Ovary (tissue), 9 donors: Measurements from ENCODE around the gene PPP2R5C. TPM values are rescaled to one million over a fixed set of nuclear protein-coding genes. Genes with fewer than 3 reads are reported as not detected.

Experiments used
- DNase-seq, 5 donors: peaks; one replicate each; pipeline ENCODE4 v3.0.0-alpha.2; 2019 to 2020
- H3K27ac ChIP-seq, 2 donors: fragments of 200-600 bp; one replicate each; pipeline versions ENCODE4 v1.5.1 to v1.8.0; 2019 to 2022
- H3K27me3 ChIP-seq: fragments of 200-600 bp; one replicate; pipeline ENCODE4 v1.8.0; 2022
- H3K36me3 ChIP-seq: fragments of 200-600 bp; sonication (generic); one replicate; pipeline ENCODE4 v1.5.1; 2019
- H3K4me1 ChIP-seq: one replicate; pipeline ENCODE4 v1.8.1; 2013; ENCODE audit warnings: mild to moderate bottlenecking, moderate library complexity; ENCODE audit not compliant: insufficient read depth
- H3K4me3 ChIP-seq: fragments of 200-600 bp; sonication (generic); one replicate; pipeline ENCODE4 v1.5.1; 2017
- H3K9me3 ChIP-seq, 2 donors: fragments of 200-600 bp in 1 of 2; sonication (generic) in 1 of 2; one replicate each; pipeline versions ENCODE4 v1.5.1 to v1.8.1; 2013 to 2019; ENCODE audit warnings: mild to moderate bottlenecking in 1 of 2, moderate library complexity in 1 of 2
- CTCF ChIP-seq, 3 donors: fragments of 450-650 bp in 2 of 3; fragments of 200-600 bp in 1 of 3; IDR thresholded peaks; one replicate each; pipeline versions ENCODE4 v1.5.1 to v1.8.0; 2016 to 2022; ENCODE audit warnings: antibody characterized with exemption in 3 of 3, mild to moderate bottlenecking in 1 of 3
- EP300 ChIP-seq: sonication (generic); formaldehyde crosslinking; IDR thresholded peaks from one replicate; pipeline ENCODE4 v1.6.1; 2017; ENCODE audit warnings: antibody characterized with exemption
- POLR2A ChIP-seq: fragments of 450-650 bp; IDR thresholded peaks from one replicate; pipeline ENCODE4 v1.6.1; 2017; ENCODE audit warnings: antibody characterized with exemption, mild to moderate bottlenecking, moderate library complexity
- WGBS, 3 donors: extraction: QIAGEN DNeasy Blood & Tissue Kit in 1 of 3; methylation state at CpG; one replicate each; pipeline versions ENCODE4 v1.1.5 to v1.1.7; 2013 to 2017; 5-methylcytosine and 5-hydroxymethylcytosine counted together
- intact Hi-C, 4 donors: fragments of 100-400 bp; cut with DNase I; formaldehyde crosslinking; loops; one replicate each; pipeline versions ENCODE4 v1.11.0 to v1.15.1; 2022 to 2023
- polyA plus RNA-seq, 2 donors: library from polyadenylated mRNA; stranded (reverse); fragments of 200-250 nt in 1 of 2; fragments of 350-450 nt in 1 of 2; fragmentation: Illumina TruSeq in 1 of 2; extraction: RNeasy Lipid Tissue Mini Kit (QIAGEN cat#74804) in 1 of 2; gene quantifications; one replicate each; pipeline ENCODE4 v1.2.3, GENCODE V29; 2013 to 2014
- total RNA-seq, 7 donors: library from RNA; depleted of rRNA in 2 of 7; stranded (reverse); fragments of >200 nt in 2 of 7; fragmentation: NEBNext Ultra II Directional in 3 of 7; extraction: Animal tissue kit (Norgen Biotek cat#: 25700) in 3 of 7; gene quantifications; one replicate each; pipeline versions ENCODE4 v1.1.0 to v1.2.4, GENCODE V29; 2016 to 2023
- donor health status: DM: no; HTN: no; CAD: no; lungs with moderate emphysema.
- donor health status: DM: no; HTN: no; CAD: no.
- donor health status: Bipolar disorder and iron deficiency.
- donor health status: DM: yes; HTN: yes; CAD: no.
- donor health status: DM: no; HTN: no; CAD: no.
- donor health status: DM: yes; HTN: yes; CAD: no.

PPP2R5C gene
- total and polyA plus RNA-seq, 9 donors: 52.8 to 136 (median 96.6) TPM

- DNase-seq: peak in 1 of 5 donors; percentile 39
- no peak overlapping the region for H3K27ac ChIP-seq
Observed at GRCh38 chr14:101758913-101759593, 2.5 kb upstream of the PPP2R5C start.

GRCh38 chr14:101760138-101761011 lies 1.1 kb upstream of the PPP2R5C start:
- peaks cover 1% of the 10 kb centered on the region for H3K4me1 ChIP-seq
- H3K4me3 ChIP-seq: peak overlapping the region; percentile 86
- DNase-seq: peak; percentile 99
- intact Hi-C loops: loop anchor here in 3 of 4 donors (2.0 to 10.0 kb wide), 3 partner anchors 74 to 202 kb away; partner anchors contain the start of gene DYNC1H1 (in 1 of the 3)
- TF ChIP-seq CTCF (IDR thresholded peaks at IDR 0.05) (no peak), EP300 (no peak), POLR2A (no peak)
- 0 to 2% (median 1%) methylated on average over 30 to 62 of the region's 63 CpGs for WGBS, 3 donors
- H3K36me3 ChIP-seq: no peaks in the 10 kb centered on the region
- H3K9me3 ChIP-seq: no peaks in the 10 kb centered on the region
- peak overlapping the region; percentile 35 to 96 for H3K27ac ChIP-seq
- H3K27me3 ChIP-seq: no peaks in the 10 kb centered on the region

More at GRCh38 chr14:101758913-101759593, 2.5 kb upstream of the PPP2R5C start:
- WGBS, 3 donors: 71 to 76% (median 74%) methylated on average over 16 of the region's 16 CpGs
- peaks cover 1% of the 10 kb centered on the region for H3K4me1 ChIP-seq
- H3K27me3 ChIP-seq: no peaks in the 10 kb centered on the region
- no peaks in the 10 kb centered on the region for H3K9me3 ChIP-seq
- no peaks in the 10 kb centered on the region for H3K36me3 ChIP-seq
- intact Hi-C loops: no loop called here
- H3K4me3 ChIP-seq: no peak overlapping the region
- TF ChIP-seq EP300: no peak
- TF ChIP-seq CTCF (IDR thresholded peaks at IDR 0.05): no peak
- TF ChIP-seq POLR2A: no peak

- Histone ChIP-seq H3K4me3 (peak overlapping the region; percentile 91), H3K27ac (peak overlapping the region; percentile 67 to 76), H3K36me3 (no peaks in the 10 kb centered on the region), H3K27me3 (no peaks in the 10 kb centered on the region), H3K4me1 (no peaks in the 10 kb centered on the region), H3K9me3 (no peaks in the 10 kb centered on the region)
- WGBS, 3 donors: 0 to 2% (median 1%) methylated on average over 50 to 72 of the region's 72 CpGs
- DNase-seq: peak; percentile 45 to 78 (median 69)
- TF ChIP-seq EP300 (no peak), POLR2A (no peak), CTCF (IDR thresholded peaks at IDR 0.05) (no peak)
- intact Hi-C loops: loop anchor here in 3 of 4 donors (2.0 to 10.0 kb wide), 3 partner anchors 73 to 200 kb away; partner anchors contain the start of gene DYNC1H1 (in 1 of the 3)
Observed at GRCh38 chr14:101761881-101762529, 496 bp downstream of the PPP2R5C start.

GRCh38 chr14:101762530-101763101 lies 1.1 kb downstream of the PPP2R5C start:
- TF ChIP-seq CTCF (IDR thresholded peaks at IDR 0.05) (no peak), EP300 (no peak), POLR2A (no peak)
- H3K27me3 ChIP-seq: no peaks in the 10 kb centered on the region
- peak overlapping the region in 1 of 2 donors; percentile 76 for H3K27ac ChIP-seq
- DNase-seq: no peak
- H3K9me3 ChIP-seq: no peaks in the 10 kb centered on the region
- intact Hi-C loops: loop anchor here in 2 of 4 donors (5.0 to 10.0 kb wide), 2 partner anchors 72 to 200 kb away; partner anchors contain the start of gene DYNC1H1 (in 1 of the 2)
- H3K4me3 ChIP-seq: peak overlapping the region; percentile 91
- H3K36me3 ChIP-seq: no peaks in the 10 kb centered on the region
- H3K4me1 ChIP-seq: no peaks in the 10 kb centered on the region
- WGBS, 3 donors: 25 to 28% (median 27%) methylated on average over 4 of the region's 4 CpGs
